ENCODE data around the gene C10orf71. TPM values are rescaled to one million over a fixed set of nuclear protein-coding genes. Genes with fewer than 3 reads are reported as not detected.

The C10orf71 gene
- total RNA-seq, 1 experiment from 2014 or later, result not detected

GRCh38 chr10:49296382-49296781, 2.6 kb upstream of the C10orf71 start:
- no peaks in the 10 kb centered on the region for H3K4me1 ChIP-seq (ENCODE audit: control insufficient read depth in 1 of 2, insufficient read depth in 2 of 2, low read length in 2 of 2)
- ChIA-PET POLR2A (no interaction called here), RAD21 (ENCODE audit: low non-redundant PET in 1 of 2, low total read pairs in 2 of 2, uncharacterized antibody in 2 of 2, unreplicated experiment in 2 of 2) (no interaction called here), CTCF (no interaction called here)
- no peaks in the 10 kb centered on the region for H3K9me3 ChIP-seq (ENCODE audit: control insufficient read depth in 1 of 2, insufficient read depth in 1 of 2, low read depth in 1 of 2, low read length in 2 of 2)
- no peaks in the 10 kb centered on the region for H3K79me2 ChIP-seq (ENCODE audit: insufficient read depth, low read length)
- no TSS peak for BruUV-seq (replicated peaks)
- TF ChIP-seq CTCF (IDR thresholded peaks at IDR 0.05 in 2 of 3, conservative IDR thresholded peaks at IDR 0.05 in 1 of 3; ENCODE audit: borderline replicate concordance in 1 of 3, insufficient read depth in 1 of 3, low read depth in 2 of 3, low read length in 2 of 3) (no peak), EZH2phosphoT487 (IDR thresholded peaks at IDR 0.05; ENCODE audit: borderline replicate concordance) (no peak), CBX3 (IDR thresholded peaks at IDR 0.05; ENCODE audit: low read depth) (no peak), RAD21 (IDR thresholded peaks at IDR 0.05; ENCODE audit: low read depth) (no peak), SIN3A (IDR thresholded peaks at IDR 0.05; ENCODE audit: low read depth) (no peak), YY1 (IDR thresholded peaks at IDR 0.05; ENCODE audit: extremely low read depth, insufficient replicate concordance, low read depth, low read length) (no peak), CEBPB (IDR thresholded peaks at IDR 0.05; ENCODE audit: low read depth) (no peak), MAX (IDR thresholded peaks at IDR 0.05) (no peak), FOSL1 (IDR thresholded peaks at IDR 0.05; ENCODE audit: low read depth) (no peak), ZNF274 (IDR thresholded peaks at IDR 0.05; ENCODE audit: low read depth, low read length) (no peak)
- no peak overlapping the region for H2AFZ ChIP-seq (ENCODE audit: low read depth, low read length, poor library complexity, severe bottlenecking)
- no peak overlapping the region for H3K4me2 ChIP-seq (ENCODE audit: low read length)
- no peaks in the 10 kb centered on the region for H3K9me2 ChIP-seq (ENCODE audit: insufficient read depth)
- intact Hi-C loops (cut with micrococcal nuclease), result no loop called here
- H3K27ac ChIP-seq (ENCODE audit: low read depth, low read length), result no peak overlapping the region
- no peak overlapping the region for H3K4me3 ChIP-seq (replicated peaks in 1 of 2; ENCODE audit: low read depth in 1 of 2, low read length in 2 of 2)
- ATAC-seq (no peak), DNase-seq (ENCODE audit: low read depth, low spot score) (no peak)
- peaks cover 12% of the 10 kb centered on the region; the same call in 1 of the 2 replicates for H3K27me3 ChIP-seq (ENCODE audit: insufficient read depth, low read length)
- no peaks in the 10 kb centered on the region for H4K20me1 ChIP-seq (ENCODE audit: insufficient read depth)
- no peaks in the 10 kb centered on the region for H3K36me3 ChIP-seq (ENCODE audit: control insufficient read depth in 1 of 2, insufficient read depth in 2 of 2, low read length in 2 of 2)
- no peak overlapping the region for H3K9ac ChIP-seq (ENCODE audit: low read length)

Data from HCT116 (cell line).